Measurements from ENCODE around the gene LRRC7.

Gene LRRC7

GRCh38 chr1:70024272-70024671, 456.6 kb downstream of the LRRC7 start:
- no peak for DNase-seq
- H3K27ac ChIP-seq (ENCODE audit: insufficient read depth in 1 of 2, low read depth in 1 of 2, low read length in 2 of 2, poor library complexity in 1 of 2, severe bottlenecking in 2 of 2), result no peak overlapping the region
- H3K27me3 ChIP-seq (replicated peaks in 2 of 5; ENCODE audit: control insufficient read depth in 4 of 5, insufficient read depth in 5 of 5, low read length in 4 of 5), result no peaks in the 10 kb centered on the region
- no peaks in the 10 kb centered on the region for H3K9me3 ChIP-seq (ENCODE audit: control extremely low read depth in 1 of 5, control insufficient read depth in 4 of 5, insufficient read depth in 2 of 5, low read depth in 1 of 5, low read length in 4 of 5)
- peaks cover 0 to 3% (median 2%) of the 10 kb centered on the region in 4 experiments for H3K4me1 ChIP-seq (ENCODE audit: control extremely low read depth in 1 of 4, control insufficient read depth in 4 of 4, insufficient read depth in 4 of 4, low read length in 3 of 4)
- H3K36me3 ChIP-seq (ENCODE audit: control insufficient read depth in 4 of 4, insufficient read depth in 4 of 4, low read length in 3 of 4), result no peaks in the 10 kb centered on the region
- no CpG with 5 or more reads among the region's 1 CpG for WGBS (ENCODE audit: insufficient coverage)
- H3K4me3 ChIP-seq (ENCODE audit: control insufficient read depth in 1 of 7, extremely low read depth in 1 of 7, insufficient read depth in 4 of 7, low read depth in 2 of 7, low read length in 6 of 7), result no peak overlapping the region
- ChIA-PET POLR2A (no interaction called here), CTCF (interaction anchor here (1.1 kb wide), 1 partner anchor 1424 kb away, joined by 3 read pairs; no protein-coding TSS in a partner anchor)

GRCh38 chr1:70025052-70025451, 457.3 kb downstream of the LRRC7 start:
- no peak overlapping the region for H3K4me3 ChIP-seq (ENCODE audit: control insufficient read depth in 1 of 7, extremely low read depth in 1 of 7, insufficient read depth in 4 of 7, low read depth in 2 of 7, low read length in 6 of 7)
- no peaks in the 10 kb centered on the region for H3K9me3 ChIP-seq (ENCODE audit: control extremely low read depth in 1 of 5, control insufficient read depth in 4 of 5, insufficient read depth in 2 of 5, low read depth in 1 of 5, low read length in 4 of 5)
- H3K27me3 ChIP-seq (replicated peaks in 2 of 5; ENCODE audit: control insufficient read depth in 4 of 5, insufficient read depth in 5 of 5, low read length in 4 of 5), result no peaks in the 10 kb centered on the region
- H3K36me3 ChIP-seq (ENCODE audit: control insufficient read depth in 4 of 4, insufficient read depth in 4 of 4, low read length in 3 of 4), result no peaks in the 10 kb centered on the region
- no peak for DNase-seq
- POLR2A ChIA-PET, result no interaction called here
- peaks cover 0 to 8% (median 4%) of the 10 kb centered on the region in 4 experiments for H3K4me1 ChIP-seq (ENCODE audit: control extremely low read depth in 1 of 4, control insufficient read depth in 4 of 4, insufficient read depth in 4 of 4, low read length in 3 of 4)
- CTCF ChIA-PET, result interaction anchor here (1.1 kb wide), 1 partner anchor 1425 kb away, joined by 3 read pairs; no protein-coding TSS in a partner anchor
- no peak overlapping the region for H3K27ac ChIP-seq (ENCODE audit: insufficient read depth in 1 of 2, low read depth in 1 of 2, low read length in 2 of 2, poor library complexity in 1 of 2, severe bottlenecking in 2 of 2)

- Histone ChIP-seq H3K4me1 (ENCODE audit: control extremely low read depth in 1 of 4, control insufficient read depth in 4 of 4, insufficient read depth in 4 of 4, low read length in 3 of 4) (peaks cover 0 to 8% (median 4%) of the 10 kb centered on the region in 4 experiments), H3K27ac (ENCODE audit: insufficient read depth in 1 of 2, low read depth in 1 of 2, low read length in 2 of 2, poor library complexity in 1 of 2, severe bottlenecking in 2 of 2) (no peak overlapping the region), H3K36me3 (ENCODE audit: control insufficient read depth in 4 of 4, insufficient read depth in 4 of 4, low read length in 3 of 4) (no peaks in the 10 kb centered on the region), H3K9me3 (ENCODE audit: control extremely low read depth in 1 of 5, control insufficient read depth in 4 of 5, insufficient read depth in 2 of 5, low read depth in 1 of 5, low read length in 4 of 5) (no peaks in the 10 kb centered on the region), H3K27me3 (replicated peaks in 2 of 5; ENCODE audit: control insufficient read depth in 4 of 5, insufficient read depth in 5 of 5, low read length in 4 of 5) (no peaks in the 10 kb centered on the region), H3K4me3 (ENCODE audit: control insufficient read depth in 1 of 7, extremely low read depth in 1 of 7, insufficient read depth in 4 of 7, low read depth in 2 of 7, low read length in 6 of 7) (no peak overlapping the region)
- no peak for DNase-seq
- POLR2A ChIA-PET, result no interaction called here
- CTCF ChIA-PET, result no interaction called here
These were observed 458.1 kb downstream of the LRRC7 start for GRCh38 chr1:70025846-70026245.

GRCh38 chr1:70033266-70033873, 465.6 kb downstream of the LRRC7 start:
- no peaks in the 10 kb centered on the region for H3K27me3 ChIP-seq (replicated peaks in 2 of 5; ENCODE audit: control insufficient read depth in 4 of 5, insufficient read depth in 5 of 5, low read length in 4 of 5)
- H3K4me1 ChIP-seq (ENCODE audit: control extremely low read depth in 1 of 4, control insufficient read depth in 4 of 4, insufficient read depth in 4 of 4, low read length in 3 of 4), result peaks cover 0 to 8% (median 4%) of the 10 kb centered on the region in 4 experiments
- no peaks in the 10 kb centered on the region for H3K9me3 ChIP-seq (ENCODE audit: control extremely low read depth in 1 of 5, control insufficient read depth in 4 of 5, insufficient read depth in 2 of 5, low read depth in 1 of 5, low read length in 4 of 5)
- 92% methylated on average over 2 of the region's 5 CpGs for WGBS (ENCODE audit: insufficient coverage)
- no peaks in the 10 kb centered on the region for H3K36me3 ChIP-seq (ENCODE audit: control insufficient read depth in 4 of 4, insufficient read depth in 4 of 4, low read length in 3 of 4)
- ChIA-PET CTCF (no interaction called here), POLR2A (no interaction called here)
- no peak for DNase-seq
- no peak overlapping the region for H3K4me3 ChIP-seq (ENCODE audit: control insufficient read depth in 1 of 7, extremely low read depth in 1 of 7, insufficient read depth in 4 of 7, low read depth in 2 of 7, low read length in 6 of 7)
- H3K27ac ChIP-seq (ENCODE audit: insufficient read depth in 1 of 2, low read depth in 1 of 2, low read length in 2 of 2, poor library complexity in 1 of 2, severe bottlenecking in 2 of 2), result no peak overlapping the region

- no peaks in the 10 kb centered on the region for H3K27me3 ChIP-seq (replicated peaks in 2 of 5; ENCODE audit: control insufficient read depth in 4 of 5, insufficient read depth in 5 of 5, low read length in 4 of 5)
- H3K9me3 ChIP-seq (ENCODE audit: control extremely low read depth in 1 of 5, control insufficient read depth in 4 of 5, insufficient read depth in 2 of 5, low read depth in 1 of 5, low read length in 4 of 5), result no peaks in the 10 kb centered on the region
- H3K27ac ChIP-seq (ENCODE audit: insufficient read depth in 1 of 2, low read depth in 1 of 2, low read length in 2 of 2, poor library complexity in 1 of 2, severe bottlenecking in 2 of 2), result no peak overlapping the region
- H3K4me3 ChIP-seq (ENCODE audit: control insufficient read depth in 1 of 7, extremely low read depth in 1 of 7, insufficient read depth in 4 of 7, low read depth in 2 of 7, low read length in 6 of 7), result no peak overlapping the region
- H3K4me1 ChIP-seq (ENCODE audit: control extremely low read depth in 1 of 4, control insufficient read depth in 4 of 4, insufficient read depth in 4 of 4, low read length in 3 of 4), result peaks cover 0 to 8% (median 4%) of the 10 kb centered on the region in 4 experiments
- no peaks in the 10 kb centered on the region for H3K36me3 ChIP-seq (ENCODE audit: control insufficient read depth in 4 of 4, insufficient read depth in 4 of 4, low read length in 3 of 4)
- CTCF ChIA-PET, result no interaction called here
- no peak for DNase-seq
- POLR2A ChIA-PET, result no interaction called here
These were observed 466.2 kb downstream of the LRRC7 start for GRCh38 chr1:70033936-70034335.

- DNase-seq, result peak in 1 of 3 donors; percentile 3
- Histone ChIP-seq H3K27me3 (replicated peaks in 2 of 5; ENCODE audit: control insufficient read depth in 4 of 5, insufficient read depth in 5 of 5, low read length in 4 of 5) (no peaks in the 10 kb centered on the region), H3K36me3 (ENCODE audit: control insufficient read depth in 4 of 4, insufficient read depth in 4 of 4, low read length in 3 of 4) (no peaks in the 10 kb centered on the region), H3K4me1 (ENCODE audit: control extremely low read depth in 1 of 4, control insufficient read depth in 4 of 4, insufficient read depth in 4 of 4, low read length in 3 of 4) (peaks cover 0 to 5% (median 1%) of the 10 kb centered on the region in 4 experiments), H3K9me3 (ENCODE audit: control extremely low read depth in 1 of 5, control insufficient read depth in 4 of 5, insufficient read depth in 2 of 5, low read depth in 1 of 5, low read length in 4 of 5) (no peaks in the 10 kb centered on the region), H3K4me3 (ENCODE audit: control insufficient read depth in 1 of 7, extremely low read depth in 1 of 7, insufficient read depth in 4 of 7, low read depth in 2 of 7, low read length in 6 of 7) (no peak overlapping the region), H3K27ac (ENCODE audit: insufficient read depth in 1 of 2, low read depth in 1 of 2, low read length in 2 of 2, poor library complexity in 1 of 2, severe bottlenecking in 2 of 2) (no peak overlapping the region)
- WGBS (ENCODE audit: insufficient coverage), result 60% methylated on average over 1 of the region's 3 CpGs
- ChIA-PET CTCF (no interaction called here), POLR2A (no interaction called here)
These were observed 466.7 kb downstream of the LRRC7 start for GRCh38 chr1:70034403-70034802.

GRCh38 chr1:70038025-70038424, 470.3 kb downstream of the LRRC7 start:
- H3K36me3 ChIP-seq (ENCODE audit: control insufficient read depth in 4 of 4, insufficient read depth in 4 of 4, low read length in 3 of 4), result no peaks in the 10 kb centered on the region
- H3K27ac ChIP-seq (ENCODE audit: insufficient read depth in 1 of 2, low read depth in 1 of 2, low read length in 2 of 2, poor library complexity in 1 of 2, severe bottlenecking in 2 of 2), result no peak overlapping the region
- peaks cover 0 to 12% (median 1%) of the 10 kb centered on the region in 4 experiments for H3K4me1 ChIP-seq (ENCODE audit: control extremely low read depth in 1 of 4, control insufficient read depth in 4 of 4, insufficient read depth in 4 of 4, low read length in 3 of 4)
- no peaks in the 10 kb centered on the region for H3K9me3 ChIP-seq (ENCODE audit: control extremely low read depth in 1 of 5, control insufficient read depth in 4 of 5, insufficient read depth in 2 of 5, low read depth in 1 of 5, low read length in 4 of 5)
- ChIA-PET CTCF (no interaction called here), POLR2A (no interaction called here)
- no peak overlapping the region for H3K4me3 ChIP-seq (ENCODE audit: control insufficient read depth in 1 of 7, extremely low read depth in 1 of 7, insufficient read depth in 4 of 7, low read depth in 2 of 7, low read length in 6 of 7)
- 100% methylated on average over 8 of the region's 10 CpGs for WGBS (ENCODE audit: insufficient coverage)
- DNase-seq, result no peak
- H3K27me3 ChIP-seq (replicated peaks in 2 of 5; ENCODE audit: control insufficient read depth in 4 of 5, insufficient read depth in 5 of 5, low read length in 4 of 5), result no peaks in the 10 kb centered on the region
